Body of pancreas (tissue), 4 donors: ENCODE results near the gene SKAP2.

Experiments
- CTCF ChIP-seq, 7 experiments: fragments of 450-650 bp in 4 of 7; fragments of 200-600 bp in 3 of 7; sonication (generic) in 3 of 7; IDR thresholded peaks; one replicate each; pipeline ENCODE4 v1.5.1; 2016 to 2019; ENCODE audit warnings: antibody characterized with exemption in 7 of 7
- POLR2A ChIP-seq, 3 donors: fragments of 450-650 bp; IDR thresholded peaks; one replicate each; pipeline ENCODE4 v1.6.1; 2016; ENCODE audit warnings: antibody characterized with exemption in 3 of 3, mild to moderate bottlenecking in 2 of 3

DNA sequence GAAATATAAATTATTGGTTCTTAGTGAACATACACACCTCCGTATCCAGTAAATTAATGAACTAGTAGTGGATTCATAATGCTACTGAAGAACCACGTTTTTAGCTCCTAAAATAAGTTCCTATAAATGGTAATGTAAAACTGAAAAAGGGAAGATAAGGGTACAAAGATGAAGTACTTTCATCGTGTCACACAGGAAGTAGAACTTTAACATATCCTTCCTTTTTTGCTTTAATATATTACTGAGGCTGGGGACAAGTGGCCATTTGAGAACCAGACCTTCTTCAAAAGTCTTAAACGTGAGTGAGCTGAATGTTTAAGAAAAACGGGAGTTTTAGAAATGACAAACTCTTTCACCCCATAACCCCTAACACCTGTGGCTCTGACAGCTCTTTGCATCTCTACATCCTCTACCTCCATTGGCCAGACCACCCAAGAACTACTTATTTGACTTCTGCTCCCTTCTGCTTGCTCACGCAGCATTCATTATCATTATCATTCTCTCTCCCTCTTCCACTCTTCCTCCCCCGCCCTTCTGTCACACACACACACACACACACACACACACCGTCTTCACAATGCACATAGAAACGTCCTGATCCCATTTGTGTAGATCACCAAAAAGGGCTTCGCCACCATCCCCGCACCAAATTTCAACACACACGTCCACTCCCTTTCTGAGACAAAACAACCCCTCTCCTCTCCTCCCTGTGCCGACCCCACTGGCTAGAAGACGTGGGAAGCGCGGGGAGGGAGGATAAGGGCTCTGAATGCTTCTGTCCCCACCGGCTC is 677 bp downstream of the SKAP2 start:
- TF ChIP-seq POLR2A (IDR thresholded peaks at IDR 0.05) (no peak), CTCF (IDR thresholded peaks at IDR 0.05) (no peak)
